CD8-positive, alpha-beta memory T cell (primary cell): ENCODE data around the gene CDC42EP5. TPM values are rescaled to one million over a fixed set of nuclear protein-coding genes. Genes with fewer than 3 reads are reported as not detected.

Experiments
- CTCF ChIA-PET: fragments of 350-600 bp; sonication (Branson Sonifier 250); formaldehyde crosslinking; loops from one replicate; lab custom pipeline; 2021; ENCODE audit warnings: antibody characterized with exemption; lab: Charles Lee
- POLR2A ChIA-PET: fragments of 350-600 bp; sonication (Branson Sonifier 250); formaldehyde crosslinking; loops from one replicate; lab custom pipeline; 2021; ENCODE audit warnings: antibody characterized with exemption; lab: Charles Lee
- DNase-seq, 5 donors: peaks; one replicate each; pipeline versions ENCODE4 v3.0.0 to v3.0.0-alpha.2; 2020 to 2022; ENCODE audit warnings: mixed read lengths in 1 of 5
- H3K27ac ChIP-seq: one replicate; pipeline ENCODE4 v1.7.0; 2013; ENCODE audit warnings: low read depth, mild to moderate bottlenecking, low read length, moderate library complexity
- H3K27me3 ChIP-seq: 2 replicates; pipeline ENCODE4 v1.7.0; 2013; ENCODE audit warnings: low read length, mild to moderate bottlenecking; ENCODE audit not compliant: insufficient read depth, poor library complexity, severe bottlenecking
- H3K36me3 ChIP-seq: 2 replicates; pipeline ENCODE4 v1.7.0; 2013; ENCODE audit warnings: mild to moderate bottlenecking, low read length, moderate library complexity; ENCODE audit not compliant: insufficient read depth
- H3K4me1 ChIP-seq: 2 replicates; pipeline ENCODE4 v1.7.0; 2013; ENCODE audit warnings: mild to moderate bottlenecking, low read length, moderate library complexity; ENCODE audit not compliant: insufficient read depth
- H3K4me3 ChIP-seq: 2 replicates; pipeline ENCODE4 v1.7.0; 2013; ENCODE audit warnings: mild to moderate bottlenecking, low read length
- H3K9me3 ChIP-seq: 2 replicates; pipeline ENCODE4 v1.7.0; 2013; ENCODE audit warnings: mild to moderate bottlenecking, low read length
- H3K27ac Mint-ChIP-seq, 8 donors: one replicate each; pipeline ENCODE4 v1.8.0; 2020 to 2021; ENCODE audit warnings: mixed read lengths in 8 of 8, mild to moderate bottlenecking in 6 of 8, inconsistent platforms in 3 of 8, moderate library complexity in 3 of 8
- H3K27me3 Mint-ChIP-seq, 2 donors: one replicate each; pipeline ENCODE4 v1.8.0; 2020 to 2021; ENCODE audit warnings: mixed read lengths in 2 of 2, mild to moderate bottlenecking in 1 of 2, moderate library complexity in 1 of 2
- H3K36me3 Mint-ChIP-seq, 3 donors: one replicate each; pipeline ENCODE4 v1.8.0; 2020 to 2021; ENCODE audit warnings: mixed read lengths in 3 of 3, inconsistent platforms in 1 of 3, mild to moderate bottlenecking in 1 of 3
- H3K4me1 Mint-ChIP-seq, 3 donors: one replicate each; pipeline ENCODE4 v1.8.0; 2020 to 2021; ENCODE audit warnings: mixed read lengths in 3 of 3, inconsistent platforms in 1 of 3, mild to moderate bottlenecking in 1 of 3
- H3K4me3 Mint-ChIP-seq, 7 donors: one replicate each; pipeline ENCODE4 v1.8.0; 2020 to 2021; ENCODE audit warnings: mixed read lengths in 7 of 7, mild to moderate bottlenecking in 6 of 7, moderate library complexity in 4 of 7, inconsistent platforms in 2 of 7
- H3K9me3 Mint-ChIP-seq, 5 donors: one replicate each; pipeline ENCODE4 v1.8.0; 2020 to 2022; ENCODE audit warnings: mixed read lengths in 5 of 5, mild to moderate bottlenecking in 3 of 5, moderate library complexity in 2 of 5, inconsistent platforms in 1 of 5
- polyA plus RNA-seq: library from polyadenylated mRNA; unstranded; fragments of 300-500 nt; fragmentation: Illumina TruSeq; gene quantifications from one replicate; pipeline ENCODE4 v1.2.3, GENCODE V29; 2021
- total RNA-seq, 2 experiments: library from RNA; stranded (reverse); gene quantifications; one replicate each; pipeline ENCODE4 v1.2.3, GENCODE V29; 2021

Gene CDC42EP5
- total and polyA plus RNA-seq, 3 experiments from 2014 or later: 0.44 to 1.1 TPM; not detected in 1

GRCh38 chr19:54432144-54432738 lies 40.9 kb downstream of the CDC42EP5 start:
- Mint-ChIP-seq H3K27ac (peak overlapping the region in 2 of 8 donors; percentile 12 to 63), H3K4me3 (no peak overlapping the region), H3K4me1 (peaks cover 10 to 36% (median 20%) of the 10 kb centered on the region in 3 donors), H3K27me3 (peaks cover 10 to 13% of the 10 kb centered on the region in 2 donors), H3K36me3 (peaks cover 0 to 2% (median 0%) of the 10 kb centered on the region in 3 donors), H3K9me3 (no peaks in the 10 kb centered on the region)
- Histone ChIP-seq H3K9me3 (no peaks in the 10 kb centered on the region), H3K4me1 (peaks cover 11% of the 10 kb centered on the region), H3K27me3 (no peaks in the 10 kb centered on the region), H3K27ac (no peak overlapping the region), H3K36me3 (no peaks in the 10 kb centered on the region), H3K4me3 (no peak overlapping the region)
- ChIA-PET POLR2A (interaction anchor here (0.6 kb wide), 1 partner anchor 11 kb away, joined by 3 read pairs; no protein-coding TSS in a partner anchor), CTCF (interaction anchor here (1.2 kb wide), 1 partner anchor 12 kb away, joined by 3 read pairs; no protein-coding TSS in a partner anchor)
- DNase-seq: no peak

- H3K4me1 ChIP-seq: peaks cover 11% of the 10 kb centered on the region
- H3K27me3 Mint-ChIP-seq: peaks cover 13 to 15% of the 10 kb centered on the region in 2 donors
- no peaks in the 10 kb centered on the region for H3K36me3 Mint-ChIP-seq
- no peaks in the 10 kb centered on the region for H3K36me3 ChIP-seq
- H3K4me3 ChIP-seq: no peak overlapping the region
- CTCF ChIA-PET: no interaction called here
- peak overlapping the region in 6 of 7 donors; percentile 15 to 84 (median 42) for H3K4me3 Mint-ChIP-seq
- H3K27ac Mint-ChIP-seq: peak overlapping the region in 2 of 8 donors; percentile 20 to 84
- no peaks in the 10 kb centered on the region for H3K9me3 ChIP-seq
- no peak for DNase-seq
- no peak overlapping the region for H3K27ac ChIP-seq
- no peaks in the 10 kb centered on the region for H3K27me3 ChIP-seq
- POLR2A ChIA-PET: no interaction called here
- peaks cover 10 to 32% (median 16%) of the 10 kb centered on the region in 3 donors for H3K4me1 Mint-ChIP-seq
- H3K9me3 Mint-ChIP-seq: no peaks in the 10 kb centered on the region
These were observed 41.7 kb downstream of the CDC42EP5 start for GRCh38 chr19:54431255-54431838.

DNA sequence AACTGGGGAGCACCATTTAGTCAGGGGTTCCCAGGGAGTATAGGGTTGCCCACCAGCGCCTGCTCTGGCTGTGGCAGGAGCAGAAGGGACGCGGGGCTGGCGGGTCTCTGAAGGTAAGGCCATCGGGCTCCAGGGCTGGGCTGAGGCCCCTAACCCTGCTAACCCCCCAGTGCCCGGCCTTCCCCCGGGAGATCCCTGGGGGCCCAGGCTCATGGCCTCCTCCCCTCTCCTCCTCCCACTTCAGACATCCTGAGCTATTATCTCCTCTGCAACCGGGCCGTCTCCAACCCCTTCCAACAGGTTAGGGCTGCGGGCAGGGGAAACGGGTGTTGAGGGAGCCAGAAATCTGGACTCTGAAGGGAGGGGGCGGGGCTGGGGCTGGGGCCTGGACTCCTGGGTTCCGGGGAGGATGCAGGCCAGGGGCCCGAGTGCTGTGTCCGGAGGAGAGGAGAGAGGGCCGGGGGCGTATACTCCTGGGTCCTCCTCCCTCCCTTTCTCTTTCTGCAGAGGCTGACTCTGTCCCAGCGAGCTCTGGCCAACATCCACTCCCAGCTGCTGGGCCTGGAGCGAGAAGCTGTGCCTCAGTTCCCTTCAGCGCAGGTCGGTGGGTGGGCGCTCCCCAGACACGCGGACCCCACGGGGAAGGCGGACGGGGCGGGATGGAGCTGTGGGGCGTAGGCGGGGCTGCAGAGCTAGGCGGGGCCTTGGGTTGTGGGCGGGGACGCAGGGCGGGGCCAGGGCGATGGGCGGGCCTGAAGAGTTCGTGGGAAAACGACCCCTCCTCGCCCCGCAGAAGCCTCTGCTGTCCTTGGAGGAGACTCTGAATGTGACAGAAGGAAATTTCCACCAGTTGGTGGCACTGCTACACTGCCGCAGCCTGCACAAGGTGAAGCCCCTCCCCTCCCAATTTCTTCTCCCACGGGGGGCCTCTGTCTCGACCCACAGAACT lies 42.5 kb downstream of the CDC42EP5 start:
- CTCF ChIA-PET: no interaction called here

GRCh38 chr19:54429545-54430227 lies 43.4 kb downstream of the CDC42EP5 start:
- Mint-ChIP-seq H3K36me3 (no peaks in the 10 kb centered on the region), H3K27me3 (peaks cover 25% of the 10 kb centered on the region in 2 donors), H3K4me1 (peaks cover 4 to 23% (median 11%) of the 10 kb centered on the region in 3 donors), H3K27ac (no peak overlapping the region), H3K9me3 (no peaks in the 10 kb centered on the region), H3K4me3 (peak overlapping the region in 3 of 7 donors; percentile 14 to 77 (median 32))
- H3K9me3 ChIP-seq: no peaks in the 10 kb centered on the region
- no peaks in the 10 kb centered on the region for H3K36me3 ChIP-seq
- no peak overlapping the region for H3K27ac ChIP-seq
- no peak overlapping the region for H3K4me3 ChIP-seq
- DNase-seq: no peak
- CTCF ChIA-PET: no interaction called here
- H3K27me3 ChIP-seq: no peaks in the 10 kb centered on the region
- peaks cover 11% of the 10 kb centered on the region for H3K4me1 ChIP-seq
- POLR2A ChIA-PET: no interaction called here

More for the DNA sequence above, 42.5 kb downstream of the CDC42EP5 start:
- peaks cover 11% of the 10 kb centered on the region for H3K4me1 ChIP-seq
- H3K36me3 ChIP-seq: no peaks in the 10 kb centered on the region
- Mint-ChIP-seq H3K9me3 (no peaks in the 10 kb centered on the region), H3K36me3 (no peaks in the 10 kb centered on the region), H3K4me3 (peak overlapping the region in 6 of 7 donors; percentile 32 to 84 (median 42)), H3K27me3 (peaks cover 18 to 19% of the 10 kb centered on the region in 2 donors), H3K4me1 (peaks cover 10 to 29% (median 16%) of the 10 kb centered on the region in 3 donors), H3K27ac (peak overlapping the region in 1 of 8 donors; percentile 84)
- H3K9me3 ChIP-seq: no peaks in the 10 kb centered on the region
- peak in 4 of 5 donors; percentile 25 to 40 (median 35) for DNase-seq
- no peak overlapping the region for H3K4me3 ChIP-seq
- no peak overlapping the region for H3K27ac ChIP-seq
- POLR2A ChIA-PET: no interaction called here
- H3K27me3 ChIP-seq: no peaks in the 10 kb centered on the region

GRCh38 chr19:54429176-54429495 lies 44.0 kb downstream of the CDC42EP5 start:
- Histone ChIP-seq H3K27ac (no peak overlapping the region), H3K4me3 (no peak overlapping the region), H3K27me3 (no peaks in the 10 kb centered on the region), H3K4me1 (peaks cover 11% of the 10 kb centered on the region), H3K36me3 (no peaks in the 10 kb centered on the region), H3K9me3 (no peaks in the 10 kb centered on the region)
- no peaks in the 10 kb centered on the region for H3K36me3 Mint-ChIP-seq
- H3K27ac Mint-ChIP-seq: no peak overlapping the region
- DNase-seq: no peak
- CTCF ChIA-PET: no interaction called here
- peaks cover 4 to 17% (median 7%) of the 10 kb centered on the region in 3 donors for H3K4me1 Mint-ChIP-seq
- peaks cover 28 to 31% of the 10 kb centered on the region in 2 donors for H3K27me3 Mint-ChIP-seq
- POLR2A ChIA-PET: no interaction called here
- peak overlapping the region in 1 of 7 donors; percentile 14 for H3K4me3 Mint-ChIP-seq
- H3K9me3 Mint-ChIP-seq: no peaks in the 10 kb centered on the region

GRCh38 chr19:54428323-54429175 lies 44.5 kb downstream of the CDC42EP5 start:
- H3K27me3 ChIP-seq: no peaks in the 10 kb centered on the region
- H3K4me1 Mint-ChIP-seq: peaks cover 3 to 13% (median 5%) of the 10 kb centered on the region in 3 donors
- peaks cover 11% of the 10 kb centered on the region for H3K4me1 ChIP-seq
- H3K27me3 Mint-ChIP-seq: peaks cover 30 to 35% of the 10 kb centered on the region in 2 donors
- H3K4me3 Mint-ChIP-seq: no peak overlapping the region
- H3K36me3 Mint-ChIP-seq: no peaks in the 10 kb centered on the region
- no peaks in the 10 kb centered on the region for H3K9me3 Mint-ChIP-seq
- no peak overlapping the region for H3K27ac Mint-ChIP-seq
- no peak for DNase-seq
- H3K27ac ChIP-seq: no peak overlapping the region
- ChIA-PET CTCF (interaction anchor here (1.2 kb wide), 1 partner anchor 30 kb away, joined by 3 read pairs; no protein-coding TSS in a partner anchor), POLR2A (no interaction called here)
- H3K4me3 ChIP-seq: no peak overlapping the region
- H3K9me3 ChIP-seq: no peaks in the 10 kb centered on the region
- H3K36me3 ChIP-seq: no peaks in the 10 kb centered on the region

GRCh38 chr19:54427586-54427985 lies 45.5 kb downstream of the CDC42EP5 start:
- peak overlapping the region in 1 of 8 donors; percentile 7 for H3K27ac Mint-ChIP-seq
- Histone ChIP-seq H3K9me3 (no peaks in the 10 kb centered on the region), H3K27ac (no peak overlapping the region), H3K4me3 (no peak overlapping the region), H3K27me3 (no peaks in the 10 kb centered on the region), H3K4me1 (peaks cover 11% of the 10 kb centered on the region), H3K36me3 (no peaks in the 10 kb centered on the region)
- H3K4me3 Mint-ChIP-seq: no peak overlapping the region
- H3K9me3 Mint-ChIP-seq: no peaks in the 10 kb centered on the region
- CTCF ChIA-PET: interaction anchor here (1.2 kb wide), 1 partner anchor 31 kb away, joined by 3 read pairs; no protein-coding TSS in a partner anchor
- DNase-seq: no peak
- peaks cover 3 to 13% (median 5%) of the 10 kb centered on the region in 3 donors for H3K4me1 Mint-ChIP-seq
- H3K36me3 Mint-ChIP-seq: no peaks in the 10 kb centered on the region
- H3K27me3 Mint-ChIP-seq: peaks cover 35 to 41% of the 10 kb centered on the region in 2 donors
- POLR2A ChIA-PET: no interaction called here
